Measurements from ENCODE around the gene PRKAR1B. TPM values are rescaled to one million over a fixed set of nuclear protein-coding genes. Genes with fewer than 3 reads are reported as not detected.

The PRKAR1B gene
- total RNA-seq, 1 donor from 2014 or later: 14.2 TPM

DNA sequence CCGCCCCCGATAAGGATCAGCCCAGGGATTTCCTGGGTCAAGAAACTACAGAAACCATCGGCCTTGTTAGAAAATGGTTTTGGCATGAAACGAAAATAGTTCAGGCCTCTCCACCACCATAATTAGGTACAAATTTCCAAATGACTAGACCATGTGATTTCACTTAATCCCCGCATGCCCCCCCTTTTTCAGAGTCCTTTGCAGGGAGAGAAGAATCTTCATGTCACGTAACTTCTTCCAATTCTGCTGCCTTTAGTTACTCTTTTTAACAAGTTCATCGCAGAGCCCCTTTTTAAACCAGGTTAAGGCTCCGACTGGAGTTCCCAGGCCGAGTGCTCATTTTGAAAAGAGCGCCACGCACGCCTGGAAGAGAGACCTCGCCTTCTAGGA lies 210.9 kb downstream of the PRKAR1B start:
- H3K9me3 ChIP-seq (replicated peaks): no peaks in the 10 kb centered on the region
- peak overlapping the region; percentile 90 for H3K27ac ChIP-seq (replicated peaks)
- intact Hi-C loops (cut with micrococcal nuclease): no loop called here
- no peak for DNase-seq
- no peak for TF ChIP-seq CTCF (IDR thresholded peaks at IDR 0.05; ENCODE audit: borderline replicate concordance)
- H3K4me3 ChIP-seq: peak overlapping the region; percentile 93
- peaks cover 32% of the 10 kb centered on the region for H3K27me3 ChIP-seq (ENCODE audit: low read depth)
- H3K4me1 ChIP-seq: peaks cover 77% of the 10 kb centered on the region
- H3K36me3 ChIP-seq: peaks cover 9% of the 10 kb centered on the region

- no peak for TF ChIP-seq CTCF (IDR thresholded peaks at IDR 0.05; ENCODE audit: borderline replicate concordance)
- Histone ChIP-seq H3K4me3 (peak overlapping the region; percentile 93), H3K4me1 (peaks cover 71% of the 10 kb centered on the region), H3K9me3 (replicated peaks) (no peaks in the 10 kb centered on the region), H3K27me3 (ENCODE audit: low read depth) (peaks cover 26% of the 10 kb centered on the region), H3K36me3 (peaks cover 12% of the 10 kb centered on the region), H3K27ac (replicated peaks) (peak overlapping the region; percentile 51)
- no peak for DNase-seq
- intact Hi-C loops (cut with micrococcal nuclease): no loop called here
These were observed 211.5 kb downstream of the PRKAR1B start for GRCh38 chr7:515628-516027.

GRCh38 chr7:514651-515598 lies 212.2 kb downstream of the PRKAR1B start:
- Histone ChIP-seq H3K27ac (replicated peaks) (peak overlapping the region; percentile 51), H3K27me3 (ENCODE audit: low read depth) (peaks cover 22% of the 10 kb centered on the region), H3K9me3 (replicated peaks) (no peaks in the 10 kb centered on the region), H3K4me1 (peaks cover 64% of the 10 kb centered on the region), H3K4me3 (peak overlapping the region; percentile 34), H3K36me3 (peaks cover 15% of the 10 kb centered on the region)
- no peak for DNase-seq
- no peak for TF ChIP-seq CTCF (IDR thresholded peaks at IDR 0.05; ENCODE audit: borderline replicate concordance)
- intact Hi-C loops (cut with micrococcal nuclease): no loop called here

- H3K27ac ChIP-seq (replicated peaks): peak overlapping the region; percentile 51
- H3K36me3 ChIP-seq: peaks cover 22% of the 10 kb centered on the region
- peak overlapping the region; percentile 34 for H3K4me3 ChIP-seq
- no peaks in the 10 kb centered on the region for H3K9me3 ChIP-seq (replicated peaks)
- TF ChIP-seq CTCF (IDR thresholded peaks at IDR 0.05; ENCODE audit: borderline replicate concordance): no peak
- H3K27me3 ChIP-seq (ENCODE audit: low read depth): peaks cover 22% of the 10 kb centered on the region
- no peak for DNase-seq
- intact Hi-C loops (cut with micrococcal nuclease): no loop called here
- peaks cover 62% of the 10 kb centered on the region for H3K4me1 ChIP-seq
These were observed 212.8 kb downstream of the PRKAR1B start for GRCh38 chr7:514242-514641.

DNA sequence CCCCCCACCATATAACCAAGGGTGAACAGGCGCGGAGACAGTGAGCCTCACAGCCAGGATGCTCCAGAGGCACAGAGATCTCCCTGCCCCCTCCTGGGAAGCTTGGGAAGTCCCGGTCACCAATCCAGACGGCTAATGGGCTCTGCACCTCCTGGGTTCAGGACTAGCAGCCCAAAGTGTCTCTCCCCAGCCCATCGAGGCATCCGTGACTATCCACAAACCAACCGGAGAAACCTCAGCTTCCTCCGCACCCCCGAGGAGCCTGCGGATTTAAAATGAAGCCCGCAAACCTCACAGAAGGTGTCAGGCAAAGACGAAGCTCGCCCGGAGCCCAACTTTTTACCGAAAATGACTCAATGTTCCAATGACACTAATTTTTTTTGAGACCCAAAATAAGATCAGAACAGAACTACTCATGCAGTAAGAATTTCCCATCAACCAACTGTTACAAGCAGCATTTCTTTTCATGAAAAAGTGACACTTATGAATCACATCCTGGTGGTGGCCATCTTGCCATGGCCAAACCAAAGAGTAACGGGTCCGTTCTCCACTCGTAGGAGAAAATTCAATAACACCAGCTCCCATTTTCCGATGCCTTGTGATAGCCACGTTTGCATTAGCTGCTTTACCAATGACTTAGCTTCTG lies 213.4 kb downstream of the PRKAR1B start:
- H3K36me3 ChIP-seq: peaks cover 28% of the 10 kb centered on the region
- no peak for TF ChIP-seq CTCF (IDR thresholded peaks at IDR 0.05; ENCODE audit: borderline replicate concordance)
- no peaks in the 10 kb centered on the region for H3K9me3 ChIP-seq (replicated peaks)
- intact Hi-C loops (cut with micrococcal nuclease): no loop called here
- H3K27me3 ChIP-seq (ENCODE audit: low read depth): peaks cover 19% of the 10 kb centered on the region
- no peak for DNase-seq
- H3K4me1 ChIP-seq: peaks cover 57% of the 10 kb centered on the region
- peak overlapping the region; percentile 51 for H3K27ac ChIP-seq (replicated peaks)
- peak overlapping the region; percentile 34 for H3K4me3 ChIP-seq

Measured in left ventricle myocardium inferior (tissue), 1 donor.